Common myeloid progenitor, CD34-positive (primary cell): Measurements from ENCODE around the gene NFAT5.
A peak's percentile ranks its signal among the peaks of the same experiment; 100 is the strongest.

ENCODE experiments used
- CTCF ChIA-PET: fragments of 350-600 bp; sonication (Branson Sonifier 250); formaldehyde crosslinking; loops from one replicate; lab custom pipeline; 2021; ENCODE audit warnings: antibody characterized with exemption; lab: Charles Lee
- POLR2A ChIA-PET: fragments of 350-600 bp; sonication (Branson Sonifier 250); formaldehyde crosslinking; loops from one replicate; lab custom pipeline; 2021; ENCODE audit warnings: antibody characterized with exemption; lab: Charles Lee
- DNase-seq, 3 donors: peaks; one replicate each; pipeline versions ENCODE4 v3.0.0 to v3.0.0-alpha.2; 2013
- H3K27ac ChIP-seq, 2 experiments: 1 replicate in 1 of 2; 2 replicates in 1 of 2; pipeline ENCODE4 v1.7.0; 2013; ENCODE audit warnings: inconsistent platforms in 2 of 2, low read length in 2 of 2, mild to moderate bottlenecking in 2 of 2, low read depth in 1 of 2, moderate library complexity in 1 of 2; ENCODE audit not compliant: severe bottlenecking in 2 of 2, insufficient read depth in 1 of 2, poor library complexity in 1 of 2
- H3K27me3 ChIP-seq, 5 experiments: replicated peaks in 2 of 5; 1 replicate in 3 of 5; 2 replicates in 2 of 5; pipeline versions ENCODE4 v1.6.1 to v1.7.0; 2013; ENCODE audit warnings: low read length in 4 of 5, mild to moderate bottlenecking in 2 of 5, moderate library complexity in 2 of 5, inconsistent platforms in 1 of 5; ENCODE audit not compliant: insufficient read depth in 5 of 5, control insufficient read depth in 4 of 5
- H3K36me3 ChIP-seq, 4 experiments: 1 replicate in 2 of 4; 2 replicates in 2 of 4; pipeline versions ENCODE4 v1.6.1 to v1.7.0; 2013; ENCODE audit warnings: low read length in 3 of 4, control low read depth in 1 of 4, mild to moderate bottlenecking in 1 of 4; ENCODE audit not compliant: control insufficient read depth in 4 of 4, insufficient read depth in 4 of 4
- H3K4me1 ChIP-seq, 4 experiments: 1 replicate in 3 of 4; 2 replicates in 1 of 4; pipeline versions ENCODE4 v1.6.1 to v1.7.1; 2013; ENCODE audit warnings: low read length in 3 of 4, mild to moderate bottlenecking in 3 of 4, control low read depth in 1 of 4, inconsistent platforms in 1 of 4, moderate library complexity in 1 of 4; ENCODE audit not compliant: control insufficient read depth in 4 of 4, insufficient read depth in 4 of 4; ENCODE audit errors: control extremely low read depth in 1 of 4
- H3K4me3 ChIP-seq, 7 experiments: 1 replicate in 4 of 7; 2 replicates in 3 of 7; pipeline versions ENCODE4 v1.5.1 to v1.7.0; 2013; ENCODE audit warnings: mild to moderate bottlenecking in 7 of 7, low read length in 6 of 7, moderate library complexity in 6 of 7, inconsistent platforms in 2 of 7, low read depth in 2 of 7, control low read depth in 1 of 7; ENCODE audit not compliant: insufficient read depth in 4 of 7, control insufficient read depth in 1 of 7; ENCODE audit errors: extremely low read depth in 1 of 7
- H3K9me3 ChIP-seq, 5 experiments: 1 replicate in 4 of 5; 2 replicates in 1 of 5; pipeline versions ENCODE4 v1.6.1 to v1.7.1; 2013; ENCODE audit warnings: low read length in 4 of 5, mild to moderate bottlenecking in 2 of 5, inconsistent platforms in 1 of 5, low read depth in 1 of 5, moderate library complexity in 1 of 5; ENCODE audit not compliant: control insufficient read depth in 4 of 5, insufficient read depth in 2 of 5; ENCODE audit errors: control extremely low read depth in 1 of 5
- WGBS: methylation state at CpG from one replicate; pipeline ENCODE4 v1.1.5; 2013; ENCODE audit not compliant: insufficient coverage; 5-methylcytosine and 5-hydroxymethylcytosine counted together

NFAT5 gene

DNA sequence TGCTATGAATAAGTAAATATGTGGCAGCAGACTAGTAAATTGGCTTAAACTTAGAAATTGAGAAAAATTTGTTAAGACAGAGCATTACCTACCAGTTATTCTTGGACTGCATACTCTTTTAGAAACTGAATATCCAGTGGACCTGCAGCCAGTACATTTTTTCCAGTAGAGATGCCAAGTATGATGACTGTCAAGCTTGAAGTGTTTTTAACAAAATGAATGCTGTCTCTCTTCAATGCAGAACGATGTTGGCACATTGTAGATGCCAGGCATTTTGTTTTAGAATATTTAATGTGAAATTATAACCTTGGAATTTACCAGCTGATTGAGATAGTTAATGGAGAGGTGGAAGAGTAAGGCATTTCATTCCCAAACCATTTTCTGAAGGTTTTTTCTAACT is 52.5 kb downstream of the NFAT5 start:
- H3K27ac ChIP-seq, result no peak overlapping the region
- WGBS, result 75% methylated on average over 1 of the region's 1 CpG
- CTCF ChIA-PET, result interaction anchor here (1.2 to 1.8 kb wide), 3 partner anchors 10 to 222 kb away, joined by 3 to 5 read pairs (median 5); no protein-coding TSS in a partner anchor
- DNase-seq, result no peak
- peaks cover 0 to 11% (median 2%) of the 10 kb centered on the region in 4 experiments for H3K36me3 ChIP-seq
- H3K4me3 ChIP-seq, result no peak overlapping the region
- H3K4me1 ChIP-seq, result peaks cover 4 to 22% (median 18%) of the 10 kb centered on the region in 4 experiments
- no peaks in the 10 kb centered on the region for H3K27me3 ChIP-seq
- H3K9me3 ChIP-seq, result no peaks in the 10 kb centered on the region
- POLR2A ChIA-PET, result no interaction called here

DNA sequence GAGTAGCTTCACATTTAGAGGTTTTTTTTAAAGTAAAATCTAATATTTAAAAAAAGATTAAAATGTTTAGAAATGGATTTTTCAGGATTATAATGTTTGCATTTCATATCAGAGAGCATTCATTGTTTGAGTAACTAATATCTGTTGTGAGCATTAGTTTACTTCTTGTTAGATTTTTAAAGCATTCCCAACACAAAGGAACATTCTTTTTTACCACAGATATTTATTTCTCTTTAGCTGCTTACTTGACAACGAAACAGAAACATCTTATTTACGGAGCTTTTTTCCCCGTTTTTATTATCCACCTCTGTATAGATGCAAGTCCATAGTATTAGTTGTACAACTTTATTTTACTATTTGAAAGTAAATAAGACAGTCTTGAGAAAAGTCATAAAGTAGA is 53.0 kb downstream of the NFAT5 start:
- ChIA-PET CTCF (interaction anchor here (1.2 to 1.8 kb wide), 3 partner anchors 10 to 223 kb away, joined by 3 to 5 read pairs (median 5); no protein-coding TSS in a partner anchor), POLR2A (interaction anchor here (0.5 kb wide), 1 partner anchor 11 kb away, joined by 3 read pairs; no protein-coding TSS in a partner anchor)
- Histone ChIP-seq H3K27me3 (no peaks in the 10 kb centered on the region), H3K4me3 (no peak overlapping the region), H3K4me1 (peaks cover 4 to 21% (median 16%) of the 10 kb centered on the region in 4 experiments), H3K9me3 (no peaks in the 10 kb centered on the region), H3K27ac (no peak overlapping the region), H3K36me3 (peaks cover 0 to 11% (median 2%) of the 10 kb centered on the region in 4 experiments)
- no peak for DNase-seq
- no CpG with 5 or more reads among the region's 3 CpGs for WGBS

- no peaks in the 10 kb centered on the region for H3K9me3 ChIP-seq
- CTCF ChIA-PET, result interaction anchor here (0.9 to 1.8 kb wide), 4 partner anchors 8 to 223 kb away, joined by 3 to 5 read pairs (median 4); no protein-coding TSS in a partner anchor
- H3K4me3 ChIP-seq, result no peak overlapping the region
- peaks cover 4 to 21% (median 14%) of the 10 kb centered on the region in 4 experiments for H3K4me1 ChIP-seq
- H3K27me3 ChIP-seq, result no peaks in the 10 kb centered on the region
- peak in 2 of 3 donors; percentile 37 to 59 for DNase-seq
- POLR2A ChIA-PET, result no interaction called here
- H3K27ac ChIP-seq, result no peak overlapping the region
- H3K36me3 ChIP-seq, result peaks cover 0 to 11% (median 2%) of the 10 kb centered on the region in 4 experiments
These were observed 53.7 kb downstream of the NFAT5 start for GRCh38 chr16:69619514-69619913.

DNA sequence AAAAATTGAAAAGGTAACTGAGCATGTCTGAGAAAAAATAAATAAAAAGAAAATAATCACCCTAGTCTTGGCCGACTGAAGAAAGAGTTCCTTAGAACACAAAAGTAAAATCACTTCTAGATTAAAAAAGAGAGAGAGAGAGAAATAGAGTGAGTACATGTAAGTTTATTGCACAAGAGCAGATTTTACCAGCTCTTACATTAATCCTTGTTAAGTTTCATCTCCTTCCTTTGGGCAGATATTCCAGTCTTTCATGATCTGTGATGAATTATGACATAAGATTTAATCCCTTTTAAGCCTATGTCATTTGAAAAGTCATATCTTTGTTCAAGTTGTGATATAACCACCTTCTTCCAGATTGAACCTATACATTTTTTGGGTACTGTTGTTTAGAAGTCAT is 54.8 kb downstream of the NFAT5 start:
- no peaks in the 10 kb centered on the region for H3K9me3 ChIP-seq
- peaks cover 0 to 11% (median 2%) of the 10 kb centered on the region in 4 experiments for H3K36me3 ChIP-seq
- peaks cover 4 to 21% (median 14%) of the 10 kb centered on the region in 4 experiments for H3K4me1 ChIP-seq
- POLR2A ChIA-PET, result no interaction called here
- H3K4me3 ChIP-seq, result no peak overlapping the region
- no peak for DNase-seq
- no peak overlapping the region for H3K27ac ChIP-seq
- CTCF ChIA-PET, result no interaction called here
- WGBS, result no CpG with 5 or more reads among the region's 1 CpG
- H3K27me3 ChIP-seq, result no peaks in the 10 kb centered on the region

DNA sequence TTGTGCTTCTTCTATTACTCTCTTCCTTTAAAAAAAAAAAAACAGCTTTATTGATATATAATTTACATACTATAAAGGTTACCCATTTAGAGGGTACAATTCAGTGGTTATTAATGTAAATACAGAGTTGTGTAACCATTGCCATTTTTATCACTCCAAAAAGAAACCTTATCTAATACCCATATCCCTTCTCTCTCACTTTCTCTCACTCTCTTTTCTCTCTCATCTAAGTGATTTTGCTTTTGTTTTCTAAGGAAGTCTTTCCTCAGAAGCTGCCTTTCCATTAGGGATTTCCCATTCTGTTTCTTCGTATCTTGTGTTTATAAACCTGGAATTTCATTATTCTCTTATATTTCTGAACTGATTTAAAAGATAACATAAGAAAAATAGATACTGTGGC is 55.5 kb downstream of the NFAT5 start:
- H3K27ac ChIP-seq, result no peak overlapping the region
- WGBS, result no CpG with 5 or more reads among the region's 1 CpG
- H3K36me3 ChIP-seq, result peaks cover 0 to 8% (median 3%) of the 10 kb centered on the region in 4 experiments
- POLR2A ChIA-PET, result interaction anchor here (0.7 kb wide), 1 partner anchor 1825 kb away, joined by 3 read pairs; no protein-coding TSS in a partner anchor
- peaks cover 4 to 21% (median 14%) of the 10 kb centered on the region in 4 experiments for H3K4me1 ChIP-seq
- CTCF ChIA-PET, result interaction anchor here (1.1 kb wide), 1 partner anchor 225 kb away, joined by 3 read pairs; no protein-coding TSS in a partner anchor
- H3K27me3 ChIP-seq, result no peaks in the 10 kb centered on the region
- no peak overlapping the region for H3K4me3 ChIP-seq
- no peak for DNase-seq
- H3K9me3 ChIP-seq, result no peaks in the 10 kb centered on the region

DNA sequence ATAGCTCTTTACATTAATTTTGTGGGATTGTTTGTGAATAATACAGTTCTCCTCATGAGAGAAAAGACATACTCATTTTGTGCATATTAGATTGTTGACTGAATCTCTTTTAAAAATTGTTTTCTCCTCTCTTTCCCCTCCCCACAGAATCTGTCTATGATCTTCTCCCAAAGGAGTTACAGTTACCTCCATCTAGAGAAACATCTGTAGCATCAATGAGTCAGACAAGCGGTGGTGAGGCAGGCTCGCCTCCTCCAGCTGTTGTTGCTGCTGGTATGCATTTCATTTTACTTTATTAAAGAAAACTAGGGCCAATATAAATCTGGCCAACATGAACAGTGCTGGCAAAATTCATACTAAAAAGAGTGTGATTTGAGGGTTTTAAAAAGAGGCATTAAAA is 60.5 kb downstream of the NFAT5 start:
- Histone ChIP-seq H3K4me3 (no peak overlapping the region), H3K4me1 (no peaks in the 10 kb centered on the region), H3K27ac (no peak overlapping the region), H3K9me3 (no peaks in the 10 kb centered on the region), H3K36me3 (peaks cover 4 to 9% (median 8%) of the 10 kb centered on the region in 4 experiments), H3K27me3 (no peaks in the 10 kb centered on the region)
- DNase-seq, result peak in 1 of 3 donors; percentile 21
- ChIA-PET POLR2A (no interaction called here), CTCF (no interaction called here)
- no CpG with 5 or more reads among the region's 2 CpGs for WGBS

DNA sequence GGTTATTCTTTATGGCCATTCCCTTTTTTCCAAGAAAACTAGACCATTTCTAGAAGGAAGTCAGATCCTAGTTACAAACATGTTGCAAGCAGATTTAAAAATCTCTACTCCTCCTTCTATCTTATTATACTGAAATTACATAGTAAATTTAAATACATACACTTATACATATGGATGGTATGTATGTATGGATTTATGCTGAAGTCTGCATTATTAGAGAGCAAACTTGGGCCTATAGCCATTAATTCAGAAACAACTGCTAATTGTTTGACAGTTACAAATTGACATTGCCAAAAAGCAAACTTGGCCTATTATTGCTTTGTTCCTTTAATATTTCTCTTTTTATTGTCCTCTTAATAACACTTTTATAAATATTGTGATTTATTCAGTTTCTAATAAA is 67.1 kb downstream of the NFAT5 start:
- no peak for DNase-seq
- ChIA-PET CTCF (no interaction called here), POLR2A (no interaction called here)
- Histone ChIP-seq H3K27me3 (no peaks in the 10 kb centered on the region), H3K36me3 (peaks cover 18 to 31% (median 22%) of the 10 kb centered on the region in 4 experiments), H3K27ac (no peak overlapping the region), H3K9me3 (peaks cover 0 to 19% (median 5%) of the 10 kb centered on the region in 5 experiments), H3K4me1 (no peaks in the 10 kb centered on the region), H3K4me3 (no peak overlapping the region)
